Measurements from ENCODE around the gene MAP6D1.

DNA sequence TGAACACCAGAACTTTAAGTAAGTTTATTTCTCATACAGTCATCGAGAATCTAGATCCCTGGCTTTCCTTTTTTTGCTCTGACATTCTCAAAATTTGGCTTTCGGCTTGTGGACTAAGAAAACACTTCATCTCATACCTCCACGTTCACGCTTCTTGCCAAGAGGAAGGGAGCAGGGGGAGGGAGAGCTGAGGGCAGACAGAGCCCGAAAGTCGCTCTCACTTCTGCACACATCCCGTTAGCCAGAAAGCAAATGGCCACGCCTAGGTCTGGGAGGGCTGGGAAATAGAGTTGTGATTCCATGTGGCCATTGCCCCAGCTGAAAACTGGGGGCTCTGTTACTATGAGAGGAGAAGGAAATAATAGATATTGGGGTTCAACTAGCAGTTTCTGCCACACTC lies 57.3 kb downstream of the MAP6D1 start:
- TF ChIP-seq EZH2phosphoT487 (IDR thresholded peaks at IDR 0.05; ENCODE audit: low read length), result no peak
- TF ChIP-seq, protein P1, sequence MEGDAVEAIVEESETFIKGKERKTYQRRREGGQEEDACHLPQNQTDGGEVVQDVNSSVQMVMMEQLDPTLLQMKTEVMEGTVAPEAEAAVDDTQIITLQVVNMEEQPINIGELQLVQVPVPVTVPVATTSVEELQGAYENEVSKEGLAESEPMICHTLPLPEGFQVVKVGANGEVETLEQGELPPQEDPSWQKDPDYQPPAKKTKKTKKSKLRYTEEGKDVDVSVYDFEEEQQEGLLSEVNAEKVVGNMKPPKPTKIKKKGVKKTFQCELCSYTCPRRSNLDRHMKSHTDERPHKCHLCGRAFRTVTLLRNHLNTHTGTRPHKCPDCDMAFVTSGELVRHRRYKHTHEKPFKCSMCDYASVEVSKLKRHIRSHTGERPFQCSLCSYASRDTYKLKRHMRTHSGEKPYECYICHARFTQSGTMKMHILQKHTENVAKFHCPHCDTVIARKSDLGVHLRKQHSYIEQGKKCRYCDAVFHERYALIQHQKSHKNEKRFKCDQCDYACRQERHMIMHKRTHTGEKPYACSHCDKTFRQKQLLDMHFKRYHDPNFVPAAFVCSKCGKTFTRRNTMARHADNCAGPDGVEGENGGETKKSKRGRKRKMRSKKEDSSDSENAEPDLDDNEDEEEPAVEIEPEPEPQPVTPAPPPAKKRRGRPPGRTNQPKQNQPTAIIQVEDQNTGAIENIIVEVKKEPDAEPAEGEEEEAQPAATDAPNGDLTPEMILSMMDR (IDR thresholded peaks at IDR 0.05; ENCODE audit: low read length), result no peak
